Tibial nerve (tissue), 4 donors: ENCODE results near the gene ARPC1A. TPM values are rescaled to one million over a fixed set of nuclear protein-coding genes. Genes with fewer than 3 reads are reported as not detected.

Experiments
- DNase-seq, 2 donors: peaks; one replicate each; pipeline ENCODE4 v3.0.0-alpha.2; 2019; ENCODE audit warnings: low spot score in 2 of 2
- H3K27ac ChIP-seq, 4 donors: fragments of 200-600 bp; sonication (generic) in 3 of 4; one replicate each; pipeline ENCODE4 v1.5.1; 2017 to 2019; ENCODE audit warnings: mild to moderate bottlenecking in 1 of 4
- H3K27me3 ChIP-seq, 2 donors: fragments of 200-600 bp; sonication (generic) in 1 of 2; one replicate each; pipeline versions ENCODE4 v1.5.1 to v1.6.0; 2017 to 2019
- H3K36me3 ChIP-seq, 3 donors: fragments of 200-600 bp; sonication (generic); one replicate each; pipeline ENCODE4 v1.5.1; 2018 to 2019
- H3K4me1 ChIP-seq, 4 donors: fragments of 200-600 bp; sonication (generic) in 3 of 4; one replicate each; pipeline ENCODE4 v1.5.1; 2017 to 2019
- H3K4me3 ChIP-seq, 4 donors: fragments of 200-600 bp; sonication (generic) in 3 of 4; one replicate each; pipeline ENCODE4 v1.5.1; 2017 to 2019; ENCODE audit warnings: mild to moderate bottlenecking in 1 of 4, moderate library complexity in 1 of 4
- H3K9me3 ChIP-seq, 4 donors: fragments of 200-600 bp; sonication (generic) in 3 of 4; one replicate each; pipeline ENCODE4 v1.5.1; 2017 to 2019
- EP300 ChIP-seq, 2 donors: sonication (generic); formaldehyde crosslinking; IDR thresholded peaks; one replicate each; pipeline ENCODE4 v1.6.1; 2017; ENCODE audit warnings: antibody characterized with exemption in 2 of 2, mild to moderate bottlenecking in 1 of 2
- POLR2A ChIP-seq, 2 donors: fragments of 450-650 bp; IDR thresholded peaks; one replicate each; pipeline ENCODE4 v1.6.1; 2017; ENCODE audit warnings: antibody characterized with exemption in 2 of 2, mild to moderate bottlenecking in 2 of 2, moderate library complexity in 2 of 2
- WGBS, 2 donors: methylation state at CpG; one replicate each; pipeline ENCODE4 v1.1.5; 2018; 5-methylcytosine and 5-hydroxymethylcytosine counted together
- total RNA-seq, 4 donors: library from RNA; depleted of rRNA; stranded (reverse); fragments of >200 nt; gene quantifications; one replicate each; pipeline ENCODE4 v1.1.0, GENCODE V29; 2016
- TF ChIP-seq, protein P1 (sequence below), 5 experiments: fragments of 200-600 bp in 3 of 5; fragments of 450-650 bp in 2 of 5; sonication (generic) in 3 of 5; IDR thresholded peaks; one replicate each; pipeline ENCODE4 v1.5.1; 2016 to 2019; ENCODE audit warnings: antibody characterized with exemption in 5 of 5, mild to moderate bottlenecking in 3 of 5, moderate library complexity in 2 of 5

ARPC1A gene
- total RNA-seq, 4 donors from 2014 or later, result 92.2 to 151 (median 118) TPM

- Histone ChIP-seq H3K27ac (peak overlapping the region; percentile 42 to 93 (median 73)), H3K36me3 (peaks cover 0 to 37% (median 7%) of the 10 kb centered on the region in 3 donors), H3K9me3 (no peaks in the 10 kb centered on the region), H3K4me1 (peaks cover 4 to 83% (median 37%) of the 10 kb centered on the region in 4 donors), H3K4me3 (no peak overlapping the region), H3K27me3 (no peaks in the 10 kb centered on the region)
- WGBS, 2 donors, result 43 to 50% methylated on average over 1 to 7 of the region's 7 CpGs
- TF ChIP-seq, protein P1, sequence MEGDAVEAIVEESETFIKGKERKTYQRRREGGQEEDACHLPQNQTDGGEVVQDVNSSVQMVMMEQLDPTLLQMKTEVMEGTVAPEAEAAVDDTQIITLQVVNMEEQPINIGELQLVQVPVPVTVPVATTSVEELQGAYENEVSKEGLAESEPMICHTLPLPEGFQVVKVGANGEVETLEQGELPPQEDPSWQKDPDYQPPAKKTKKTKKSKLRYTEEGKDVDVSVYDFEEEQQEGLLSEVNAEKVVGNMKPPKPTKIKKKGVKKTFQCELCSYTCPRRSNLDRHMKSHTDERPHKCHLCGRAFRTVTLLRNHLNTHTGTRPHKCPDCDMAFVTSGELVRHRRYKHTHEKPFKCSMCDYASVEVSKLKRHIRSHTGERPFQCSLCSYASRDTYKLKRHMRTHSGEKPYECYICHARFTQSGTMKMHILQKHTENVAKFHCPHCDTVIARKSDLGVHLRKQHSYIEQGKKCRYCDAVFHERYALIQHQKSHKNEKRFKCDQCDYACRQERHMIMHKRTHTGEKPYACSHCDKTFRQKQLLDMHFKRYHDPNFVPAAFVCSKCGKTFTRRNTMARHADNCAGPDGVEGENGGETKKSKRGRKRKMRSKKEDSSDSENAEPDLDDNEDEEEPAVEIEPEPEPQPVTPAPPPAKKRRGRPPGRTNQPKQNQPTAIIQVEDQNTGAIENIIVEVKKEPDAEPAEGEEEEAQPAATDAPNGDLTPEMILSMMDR (IDR thresholded peaks at IDR 0.05), result no peak
- TF ChIP-seq EP300 (IDR thresholded peaks at IDR 0.05), result no peak
- TF ChIP-seq POLR2A (IDR thresholded peaks at IDR 0.05), result no peak
- DNase-seq, result no peak
These were observed 56.0 kb downstream of the ARPC1A start for GRCh38 chr7:99381664-99382075.

GRCh38 chr7:99383203-99383602 lies 57.5 kb downstream of the ARPC1A start:
- DNase-seq, result no peak
- Histone ChIP-seq H3K27me3 (no peaks in the 10 kb centered on the region), H3K36me3 (peaks cover 0 to 41% (median 4%) of the 10 kb centered on the region in 3 donors), H3K4me3 (no peak overlapping the region), H3K27ac (peak overlapping the region in 2 of 4 donors; percentile 2 to 7), H3K4me1 (peaks cover 4 to 72% (median 37%) of the 10 kb centered on the region in 4 donors), H3K9me3 (no peaks in the 10 kb centered on the region)
- WGBS, 2 donors, result 86% methylated on average over 10 of the region's 10 CpGs
- TF ChIP-seq EP300 (IDR thresholded peaks at IDR 0.05) (no peak), POLR2A (IDR thresholded peaks at IDR 0.05) (no peak)
- TF ChIP-seq, protein P1 (IDR thresholded peaks at IDR 0.05), result no peak

DNA sequence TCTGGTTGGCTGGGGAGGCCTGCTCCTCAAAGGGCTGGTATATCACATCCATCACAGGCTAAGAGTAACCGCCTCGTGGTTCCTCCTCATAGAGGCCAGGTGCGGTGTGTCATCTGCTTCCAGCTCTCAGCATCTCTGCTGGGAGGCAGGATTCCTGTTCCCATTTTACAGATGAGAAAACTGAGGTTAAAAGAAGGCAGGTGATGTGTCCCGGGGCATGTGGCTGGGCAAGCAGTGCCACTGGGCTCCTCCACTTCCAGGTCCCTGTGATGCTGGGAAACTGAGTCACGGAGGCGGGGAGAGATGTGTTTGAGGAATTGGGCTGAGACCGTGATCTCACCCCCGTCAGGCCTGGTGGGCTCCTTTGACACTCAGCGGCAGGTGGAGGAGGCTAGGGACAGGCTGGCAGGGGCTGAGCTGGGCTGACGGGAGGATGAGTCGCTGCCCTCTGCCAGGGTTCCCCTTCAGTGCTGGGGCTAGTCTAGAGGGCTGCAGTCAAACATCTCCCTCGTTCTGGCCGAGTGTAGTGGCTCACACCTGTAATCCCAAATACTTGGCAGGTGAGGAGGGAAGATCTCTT lies 58.2 kb downstream of the ARPC1A start:
- no peak for DNase-seq
- Histone ChIP-seq H3K4me3 (no peak overlapping the region), H3K9me3 (no peaks in the 10 kb centered on the region), H3K27ac (peak overlapping the region in 1 of 4 donors; percentile 55), H3K36me3 (peaks cover 0 to 48% (median 7%) of the 10 kb centered on the region in 3 donors), H3K4me1 (peaks cover 4 to 65% (median 33%) of the 10 kb centered on the region in 4 donors), H3K27me3 (no peaks in the 10 kb centered on the region)
- WGBS, 2 donors, result 90% methylated on average over 10 to 13 of the region's 13 CpGs
- TF ChIP-seq POLR2A (IDR thresholded peaks at IDR 0.05) (no peak), EP300 (IDR thresholded peaks at IDR 0.05) (no peak)
- TF ChIP-seq, protein P1 (IDR thresholded peaks at IDR 0.05), result no peak

DNA sequence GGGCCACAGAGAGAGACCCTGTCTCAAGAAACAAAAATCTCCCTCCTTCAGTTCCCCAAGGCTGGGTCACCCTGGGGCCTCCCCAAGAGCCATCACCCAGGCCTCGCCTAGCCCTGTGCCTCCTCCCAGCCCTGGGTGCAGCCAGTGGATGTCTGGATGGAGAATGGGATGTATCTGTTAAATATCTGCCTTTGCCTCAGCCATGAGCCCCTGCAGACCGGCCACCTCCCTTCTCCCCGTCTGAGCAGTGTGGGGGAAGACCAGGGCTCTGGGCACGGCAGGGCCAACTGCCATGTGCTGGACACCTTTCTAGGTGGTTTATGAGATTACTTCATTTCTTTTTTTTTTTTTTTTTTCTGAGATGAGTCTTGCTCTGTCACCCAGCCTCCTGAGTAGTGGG lies 58.8 kb downstream of the ARPC1A start:
- Histone ChIP-seq H3K27ac (peak overlapping the region in 1 of 4 donors; percentile 55), H3K36me3 (peaks cover 0 to 54% (median 7%) of the 10 kb centered on the region in 3 donors), H3K9me3 (no peaks in the 10 kb centered on the region), H3K4me1 (peaks cover 4 to 59% (median 28%) of the 10 kb centered on the region in 4 donors), H3K27me3 (no peaks in the 10 kb centered on the region), H3K4me3 (no peak overlapping the region)
- 82 to 85% methylated on average over 4 of the region's 4 CpGs for WGBS, 2 donors
- TF ChIP-seq, protein P1 (IDR thresholded peaks at IDR 0.05), result no peak
- no peak for TF ChIP-seq EP300 (IDR thresholded peaks at IDR 0.05)
- no peak for TF ChIP-seq POLR2A (IDR thresholded peaks at IDR 0.05)
- DNase-seq, result no peak

- peak overlapping the region in 2 of 4 donors; percentile 53 to 72 for H3K27ac ChIP-seq
- H3K9me3 ChIP-seq, result no peaks in the 10 kb centered on the region
- no peak for TF ChIP-seq POLR2A (IDR thresholded peaks at IDR 0.05)
- TF ChIP-seq EP300 (IDR thresholded peaks at IDR 0.05), result no peak
- TF ChIP-seq, protein P1 (IDR thresholded peaks at IDR 0.05), result no peak
- no peaks in the 10 kb centered on the region for H3K27me3 ChIP-seq
- H3K36me3 ChIP-seq, result peaks cover 0 to 65% (median 11%) of the 10 kb centered on the region in 3 donors
- 47 to 65% methylated on average over 3 to 8 of the region's 8 CpGs for WGBS, 2 donors
- no peak overlapping the region for H3K4me3 ChIP-seq
- no peak for DNase-seq
- peaks cover 4 to 49% (median 17%) of the 10 kb centered on the region in 4 donors for H3K4me1 ChIP-seq
These were observed 59.9 kb downstream of the ARPC1A start for GRCh38 chr7:99385564-99385963.
